ENCODE data around the gene TMA7.

TMA7 gene

DNA sequence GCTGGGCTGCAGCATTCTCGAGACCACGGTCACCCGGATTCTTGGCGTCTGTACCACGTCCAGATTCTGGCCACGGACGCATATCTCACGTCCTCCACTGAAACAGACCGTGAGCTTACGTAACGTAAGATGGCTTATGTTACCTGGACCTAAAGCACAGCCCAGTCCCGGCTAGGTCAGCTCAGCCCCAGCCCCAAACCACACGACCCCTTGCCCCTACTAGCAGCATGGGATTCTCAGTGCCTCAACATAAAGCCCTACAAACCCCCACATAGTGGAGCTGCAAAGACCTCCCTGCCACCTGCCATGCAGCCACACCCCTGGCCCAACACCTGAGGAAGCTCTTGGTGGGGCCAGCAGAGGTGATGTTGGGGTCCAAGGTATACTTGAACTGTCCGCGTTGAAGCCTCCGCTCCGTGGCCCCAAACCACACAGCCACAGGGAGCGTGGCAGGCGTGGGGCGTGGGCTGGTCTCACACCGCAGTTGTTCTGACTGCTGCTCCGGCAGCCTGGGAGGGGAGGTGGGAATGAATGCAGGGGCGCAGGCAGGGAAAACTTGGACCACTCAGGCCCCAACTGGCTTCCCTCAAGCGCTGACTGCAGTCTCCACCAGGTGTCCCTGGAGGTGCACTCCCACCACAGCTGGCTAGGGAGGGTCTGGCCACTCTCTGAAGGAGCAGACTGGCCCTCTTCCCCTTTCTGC, 24.7 kb upstream of the TMA7 start:
- Histone ChIP-seq H3K27me3 (ENCODE audit: insufficient read depth, low read length) (peaks cover 6% of the 10 kb centered on the region; the same call in 1 of the 2 replicates), H3K9me3 (ENCODE audit: low read length) (no peaks in the 10 kb centered on the region)
- no peak for TF ChIP-seq EZH2 (IDR thresholded peaks at IDR 0.05; ENCODE audit: borderline replicate concordance, low read length)
- TF ChIP-seq, protein P1, sequence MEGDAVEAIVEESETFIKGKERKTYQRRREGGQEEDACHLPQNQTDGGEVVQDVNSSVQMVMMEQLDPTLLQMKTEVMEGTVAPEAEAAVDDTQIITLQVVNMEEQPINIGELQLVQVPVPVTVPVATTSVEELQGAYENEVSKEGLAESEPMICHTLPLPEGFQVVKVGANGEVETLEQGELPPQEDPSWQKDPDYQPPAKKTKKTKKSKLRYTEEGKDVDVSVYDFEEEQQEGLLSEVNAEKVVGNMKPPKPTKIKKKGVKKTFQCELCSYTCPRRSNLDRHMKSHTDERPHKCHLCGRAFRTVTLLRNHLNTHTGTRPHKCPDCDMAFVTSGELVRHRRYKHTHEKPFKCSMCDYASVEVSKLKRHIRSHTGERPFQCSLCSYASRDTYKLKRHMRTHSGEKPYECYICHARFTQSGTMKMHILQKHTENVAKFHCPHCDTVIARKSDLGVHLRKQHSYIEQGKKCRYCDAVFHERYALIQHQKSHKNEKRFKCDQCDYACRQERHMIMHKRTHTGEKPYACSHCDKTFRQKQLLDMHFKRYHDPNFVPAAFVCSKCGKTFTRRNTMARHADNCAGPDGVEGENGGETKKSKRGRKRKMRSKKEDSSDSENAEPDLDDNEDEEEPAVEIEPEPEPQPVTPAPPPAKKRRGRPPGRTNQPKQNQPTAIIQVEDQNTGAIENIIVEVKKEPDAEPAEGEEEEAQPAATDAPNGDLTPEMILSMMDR (IDR thresholded peaks at IDR 0.05; ENCODE audit: low read length), result no peak

DNA sequence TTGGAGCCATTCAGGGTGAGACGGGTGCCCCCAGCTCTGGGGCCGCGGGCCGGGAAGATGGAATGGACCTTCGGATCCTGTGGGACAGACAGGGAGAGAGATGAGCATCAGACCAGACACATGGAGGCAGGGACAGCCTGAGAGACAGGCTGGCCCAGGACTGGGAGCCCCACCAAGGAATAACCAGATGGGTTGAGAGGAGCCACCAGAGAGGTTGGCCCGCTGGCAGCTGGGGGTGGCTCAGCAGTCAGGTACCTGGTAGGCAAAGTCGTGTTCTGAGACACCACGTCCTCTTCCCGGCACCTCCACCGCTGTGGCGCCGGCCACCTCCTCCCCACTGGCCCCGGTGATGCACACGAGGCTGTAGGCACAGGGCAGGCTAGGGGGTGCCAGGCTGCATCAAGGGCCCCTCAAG, 24.0 kb upstream of the TMA7 start:
- Histone ChIP-seq H3F3A (ENCODE audit: insufficient read depth, low read length) (no peaks in the 10 kb centered on the region), H3K4me1 (ENCODE audit: insufficient read depth, low read length, severe bottlenecking) (no peaks in the 10 kb centered on the region), H4K20me1 (ENCODE audit: insufficient read depth, low read length) (no peaks in the 10 kb centered on the region), H3K4me2 (ENCODE audit: low read length) (no peak overlapping the region), H3K9me2 (ENCODE audit: low read depth, low read length) (no peaks in the 10 kb centered on the region), H3K27ac (ENCODE audit: low read depth, low read length, poor library complexity, severe bottlenecking) (no peak overlapping the region), H3K27me3 (ENCODE audit: insufficient read depth, low read length) (peaks cover 6% of the 10 kb centered on the region; the same call in 1 of the 2 replicates), H3K9me3 (ENCODE audit: low read length) (no peaks in the 10 kb centered on the region), H3K79me2 (ENCODE audit: insufficient read depth, low read length) (no peaks in the 10 kb centered on the region), H3K4me3 (ENCODE audit: low read depth, low read length, poor library complexity, severe bottlenecking) (no peak overlapping the region), H3K36me3 (ENCODE audit: insufficient read depth, low read length) (no peaks in the 10 kb centered on the region), H3K9ac (ENCODE audit: low read length) (no peak overlapping the region), H2AFZ (ENCODE audit: low read length) (no peak overlapping the region)
- TF ChIP-seq, protein P1 (IDR thresholded peaks at IDR 0.05; ENCODE audit: low read length), result no peak
- TF ChIP-seq EZH2 (IDR thresholded peaks at IDR 0.05; ENCODE audit: borderline replicate concordance, low read length), result no peak

More for the DNA sequence above, 24.7 kb upstream of the TMA7 start:
- Histone ChIP-seq H2AFZ (ENCODE audit: low read length) (no peak overlapping the region), H3K4me1 (ENCODE audit: insufficient read depth, low read length, severe bottlenecking) (no peaks in the 10 kb centered on the region), H3K79me2 (ENCODE audit: insufficient read depth, low read length) (no peaks in the 10 kb centered on the region), H3F3A (ENCODE audit: insufficient read depth, low read length) (no peaks in the 10 kb centered on the region), H3K9ac (ENCODE audit: low read length) (no peak overlapping the region), H3K9me2 (ENCODE audit: low read depth, low read length) (no peaks in the 10 kb centered on the region), H4K20me1 (ENCODE audit: insufficient read depth, low read length) (no peaks in the 10 kb centered on the region), H3K36me3 (ENCODE audit: insufficient read depth, low read length) (no peaks in the 10 kb centered on the region), H3K4me3 (ENCODE audit: low read depth, low read length, poor library complexity, severe bottlenecking) (no peak overlapping the region), H3K27ac (ENCODE audit: low read depth, low read length, poor library complexity, severe bottlenecking) (no peak overlapping the region), H3K4me2 (ENCODE audit: low read length) (no peak overlapping the region)

DNA sequence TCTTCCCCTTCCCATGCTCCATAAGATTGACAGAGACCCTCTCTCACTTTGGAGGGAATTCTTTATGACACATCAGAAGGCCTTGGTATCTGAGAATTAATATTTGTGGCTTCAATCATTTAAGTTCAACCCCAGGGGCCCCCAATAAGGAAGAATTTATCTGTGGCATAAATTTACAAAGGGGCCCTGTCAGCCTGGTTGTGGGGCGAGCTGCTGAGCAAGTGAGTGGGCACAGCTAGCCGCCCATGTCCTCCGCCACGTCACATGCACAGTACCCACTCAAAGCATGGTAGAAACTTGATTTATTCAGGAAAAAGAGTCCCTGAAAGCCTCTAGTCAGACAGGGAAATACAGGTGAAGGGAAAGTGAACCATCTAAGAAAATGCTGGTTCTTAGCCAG, 23.5 kb upstream of the TMA7 start:
- Histone ChIP-seq H3K4me3 (ENCODE audit: low read depth, low read length, poor library complexity, severe bottlenecking) (no peak overlapping the region), H3K4me1 (ENCODE audit: insufficient read depth, low read length, severe bottlenecking) (no peaks in the 10 kb centered on the region), H3K27me3 (ENCODE audit: insufficient read depth, low read length) (peaks cover 6% of the 10 kb centered on the region; the same call in 1 of the 2 replicates), H3K36me3 (ENCODE audit: insufficient read depth, low read length) (no peaks in the 10 kb centered on the region), H3K9me3 (ENCODE audit: low read length) (no peaks in the 10 kb centered on the region), H3K4me2 (ENCODE audit: low read length) (no peak overlapping the region), H3K9me2 (ENCODE audit: low read depth, low read length) (no peaks in the 10 kb centered on the region), H2AFZ (ENCODE audit: low read length) (no peak overlapping the region), H3K79me2 (ENCODE audit: insufficient read depth, low read length) (no peaks in the 10 kb centered on the region), H3K27ac (ENCODE audit: low read depth, low read length, poor library complexity, severe bottlenecking) (no peak overlapping the region), H3K9ac (ENCODE audit: low read length) (no peak overlapping the region), H3F3A (ENCODE audit: insufficient read depth, low read length) (no peaks in the 10 kb centered on the region), H4K20me1 (ENCODE audit: insufficient read depth, low read length) (no peaks in the 10 kb centered on the region)
- TF ChIP-seq EZH2 (IDR thresholded peaks at IDR 0.05; ENCODE audit: borderline replicate concordance, low read length), result no peak
- TF ChIP-seq, protein P1 (IDR thresholded peaks at IDR 0.05; ENCODE audit: low read length), result no peak
